HG03039 (cell line): Measurements from ENCODE around the gene TARBP1.
A peak's percentile ranks its signal among the peaks of the same experiment; 100 is the strongest.

ENCODE experiments used
- ATAC-seq: cut with Tn5 transposase; IDR thresholded peaks from one replicate; pipeline ENCODE4 v1.9.1; 2021; ENCODE audit warnings: mild to moderate bottlenecking, moderate library complexity; ENCODE audit not compliant: unreplicated experiment

Gene TARBP1

GRCh38 chr1:234488054-234489006 is 9.4 kb upstream of the TARBP1 start:
- no peak for ATAC-seq

GRCh38 chr1:234486858-234487840 is 8.2 kb upstream of the TARBP1 start:
- ATAC-seq: no peak

DNA sequence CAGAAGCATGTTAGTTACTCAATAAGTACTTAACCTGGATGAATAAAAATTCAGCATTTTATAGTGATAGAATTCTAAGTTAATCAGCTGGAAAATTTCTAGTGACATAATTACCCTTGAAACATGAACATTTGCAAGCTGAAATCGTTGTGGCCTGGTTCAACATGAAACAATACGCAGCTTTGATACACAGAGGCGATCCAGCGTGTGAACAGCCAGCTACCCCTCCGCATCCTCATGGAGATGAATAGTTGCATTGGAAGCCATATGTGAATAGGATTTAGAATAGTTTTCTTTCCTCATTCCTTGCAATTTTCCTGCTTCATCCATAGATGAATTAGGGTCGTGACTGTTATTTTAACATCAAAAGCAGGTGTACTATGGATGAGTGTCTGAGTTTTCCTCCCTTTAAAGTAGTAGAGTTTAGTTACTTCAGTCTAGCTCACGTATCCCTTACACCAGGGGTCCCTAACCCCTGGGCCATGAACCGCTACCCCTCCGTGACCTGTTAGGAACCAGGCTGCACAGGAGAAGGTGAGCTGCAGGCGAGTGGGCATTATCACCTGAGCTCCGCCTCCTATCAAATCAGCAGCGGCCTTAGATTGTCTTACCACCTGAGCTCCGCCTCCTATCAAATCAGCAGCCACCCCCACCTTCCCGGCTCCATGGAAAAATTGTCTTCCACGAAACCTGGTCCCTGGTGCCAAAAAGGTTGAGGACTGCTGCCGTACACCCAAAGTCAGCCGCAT is 6.2 kb upstream of the TARBP1 start:
- no peak for ATAC-seq

DNA sequence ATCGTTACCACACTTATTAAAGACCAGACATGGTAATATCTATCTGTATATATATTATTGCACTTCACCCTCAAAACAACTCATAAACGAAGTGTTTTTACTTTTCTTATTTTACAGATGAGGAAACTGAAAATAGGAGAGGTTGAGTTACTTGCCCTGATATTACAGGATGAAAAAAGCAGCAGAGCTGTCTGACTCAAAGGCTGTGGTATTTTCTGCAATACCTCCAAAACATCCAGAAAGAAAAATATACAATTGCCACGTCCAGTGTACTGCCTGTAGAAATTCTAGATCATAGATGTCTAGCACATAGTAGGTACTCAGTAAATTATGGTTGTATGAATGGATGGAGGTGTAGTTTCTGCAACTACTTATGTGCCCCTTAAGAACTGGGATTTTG is 5.2 kb upstream of the TARBP1 start:
- ATAC-seq: no peak

DNA sequence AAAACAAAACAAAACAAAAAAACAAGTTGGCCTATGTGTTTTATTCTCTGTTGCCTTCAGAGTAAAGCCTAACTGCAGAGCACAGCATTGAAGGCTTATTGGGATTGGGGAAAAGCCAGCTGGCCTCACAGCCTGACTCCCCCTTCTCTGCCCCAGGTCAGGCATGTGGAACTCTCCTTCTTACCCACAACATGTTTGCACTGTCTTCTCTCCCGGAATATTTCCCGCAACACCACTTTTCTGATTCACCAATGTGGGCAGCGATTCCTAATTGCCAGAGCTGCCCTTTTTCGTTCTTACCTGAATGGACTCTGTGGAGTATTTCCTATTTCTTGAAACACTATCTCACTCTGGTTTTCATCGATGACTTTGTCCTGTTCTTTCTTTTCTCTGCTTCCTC is 2.8 kb upstream of the TARBP1 start:
- no peak for ATAC-seq

- ATAC-seq: no peak
Measured at GRCh38 chr1:234479866-234480265, 887 bp upstream of the TARBP1 start.

GRCh38 chr1:234479310-234479559 is 256 bp upstream of the TARBP1 start:
- no peak for ATAC-seq

GRCh38 chr1:234478152-234478480 is 863 bp downstream of the TARBP1 start:
- ATAC-seq: peak; percentile 50

GRCh38 chr1:234477386-234478151 is 1.4 kb downstream of the TARBP1 start:
- ATAC-seq: no peak

GRCh38 chr1:234476172-234476571 is 2.8 kb downstream of the TARBP1 start:
- ATAC-seq: no peak

DNA sequence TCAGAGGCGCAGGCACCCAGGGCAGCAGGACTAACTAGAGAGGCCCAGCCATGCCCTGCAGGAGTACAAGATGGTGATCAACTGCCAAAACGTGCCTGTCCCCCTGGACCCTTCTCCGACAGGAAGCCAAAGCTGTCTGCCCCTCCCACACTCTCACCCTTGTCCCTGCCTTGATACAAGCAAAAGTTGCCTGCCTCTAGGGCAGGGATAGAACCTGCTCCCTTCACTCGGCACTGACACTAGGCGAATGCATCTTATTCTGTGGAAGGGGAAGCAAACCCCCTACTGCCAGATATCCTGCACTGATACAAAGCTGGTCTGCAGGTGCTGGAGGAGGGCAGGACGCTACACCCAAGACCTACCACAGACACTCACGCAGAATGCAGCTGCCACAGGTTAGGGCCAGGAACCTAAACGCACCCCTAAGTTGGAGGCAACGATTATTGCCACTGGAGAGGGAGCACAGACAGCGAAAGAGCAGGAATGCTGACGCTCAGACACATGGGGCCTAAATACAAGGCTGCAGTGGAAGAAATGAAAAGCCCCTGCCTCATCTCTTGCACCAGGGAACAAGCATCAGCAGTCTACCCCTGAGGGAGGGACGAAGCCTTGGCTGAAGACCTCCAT is 3.7 kb downstream of the TARBP1 start:
- no peak for ATAC-seq

GRCh38 chr1:234474375-234474774 is 4.6 kb downstream of the TARBP1 start:
- no peak for ATAC-seq

- no peak for ATAC-seq
Measured at GRCh38 chr1:234473118-234473517, 5.9 kb downstream of the TARBP1 start.

GRCh38 chr1:234469376-234469775 is 9.6 kb downstream of the TARBP1 start:
- no peak for ATAC-seq

- ATAC-seq: no peak
Measured at GRCh38 chr1:234468580-234468979, 10.4 kb downstream of the TARBP1 start.

DNA sequence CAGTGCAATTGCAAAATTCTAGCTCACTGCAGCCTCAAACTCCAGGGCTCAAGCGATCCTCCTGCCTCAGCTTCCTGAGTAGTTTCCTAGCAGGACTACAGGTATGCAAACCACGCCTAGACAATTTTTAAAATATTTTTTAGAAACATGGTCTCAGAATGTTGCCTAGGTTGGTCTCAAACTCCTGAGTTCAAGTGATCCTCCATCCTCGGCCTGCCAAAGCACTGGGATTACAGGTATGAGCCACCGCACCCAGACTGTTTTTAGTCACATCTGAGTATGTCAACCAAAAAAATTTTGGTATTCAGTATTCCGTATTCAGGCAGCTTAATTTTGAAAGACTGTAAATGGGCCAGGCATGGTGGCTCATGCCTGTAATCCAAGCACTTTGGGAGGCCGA is 11.2 kb downstream of the TARBP1 start:
- ATAC-seq: no peak

- no peak for ATAC-seq
Measured at GRCh38 chr1:234466945-234467344, 12.0 kb downstream of the TARBP1 start.

- ATAC-seq: no peak
Measured at GRCh38 chr1:234463749-234464148, 15.2 kb downstream of the TARBP1 start.

DNA sequence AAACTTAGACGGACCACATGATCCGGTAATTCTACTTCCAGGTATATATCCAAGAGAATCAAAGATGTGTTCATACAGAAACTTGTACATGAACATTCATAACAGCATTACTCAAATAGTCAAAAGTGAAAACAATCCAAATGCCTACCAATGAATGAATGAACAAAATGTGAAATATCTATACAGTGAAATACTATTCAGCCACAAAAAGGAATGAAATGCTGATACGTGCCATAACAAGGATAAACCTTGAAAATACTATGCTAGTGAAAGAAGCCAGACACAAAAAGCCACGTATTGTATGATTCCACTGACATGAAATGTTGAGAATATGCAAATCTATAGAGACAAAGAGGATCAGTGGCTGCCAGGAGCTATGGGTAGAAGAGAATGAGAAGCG is 18.3 kb downstream of the TARBP1 start:
- ATAC-seq: no peak

- no peak for ATAC-seq
Measured at GRCh38 chr1:234458352-234459017, 20.5 kb downstream of the TARBP1 start.
